HepG2 (cell line): ENCODE results near the gene CHAF1A. TPM values are rescaled to one million over a fixed set of nuclear protein-coding genes. Genes with fewer than 3 reads are reported as not detected.

ENCODE experiments used
- FOXK1 ChIP-seq: sonication (generic); formaldehyde crosslinking; IDR thresholded peaks from 2 replicates; pipeline ENCODE4 v1.4.0; 2020; ENCODE audit warnings: low read depth, missing genetic modification reagents, borderline replicate concordance
- KDM3A ChIP-seq: IDR thresholded peaks from 2 replicates; pipeline ENCODE4 v1.6.1; 2018; ENCODE audit warnings: low read depth, missing compliant biosample characterization
- TAF1 ChIP-seq: sonication (generic); formaldehyde crosslinking; IDR thresholded peaks from 2 replicates; pipeline ENCODE4 v1.4.0; 2020; ENCODE audit warnings: missing genetic modification reagents
- TEAD3 ChIP-seq: optimal IDR thresholded peaks from 2 replicates; pipeline ENCODE3; 2016; ENCODE audit warnings: borderline replicate concordance
- YEATS4 ChIP-seq: sonication (generic); formaldehyde crosslinking; IDR thresholded peaks from 2 replicates; pipeline ENCODE4 v1.4.0; 2020; ENCODE audit warnings: missing genetic modification reagents, borderline replicate concordance
- ZFP1 ChIP-seq: IDR thresholded peaks from 2 replicates; pipeline ENCODE4 v1.6.1; 2016
- ZNF10 ChIP-seq: sonication (generic); formaldehyde crosslinking; IDR thresholded peaks from 2 replicates; pipeline ENCODE4 v1.4.0; 2020; ENCODE audit warnings: mild to moderate bottlenecking, low read depth, missing genetic modification reagents, borderline replicate concordance
- ZNF12 ChIP-seq: sonication (generic); formaldehyde crosslinking; IDR thresholded peaks from 2 replicates; pipeline ENCODE4 v1.5.0; 2020; ENCODE audit warnings: missing genetic modification reagents
- ZNF678 ChIP-seq: sonication (generic); formaldehyde crosslinking; IDR thresholded peaks from 2 replicates; pipeline ENCODE4 v1.4.0; 2020; ENCODE audit warnings: mild to moderate bottlenecking, missing genetic modification reagents
- ZNF737 ChIP-seq: sonication (generic); formaldehyde crosslinking; IDR thresholded peaks from 2 replicates; pipeline ENCODE4 v1.5.0; 2020; ENCODE audit warnings: missing genetic modification reagents, mild to moderate bottlenecking, borderline replicate concordance
- ZNF878 ChIP-seq: sonication (generic); formaldehyde crosslinking; IDR thresholded peaks from 2 replicates; pipeline ENCODE4 v1.8.1; 2023; ENCODE audit warnings: mild to moderate bottlenecking, missing genetic modification reagents, moderate library complexity
- polyA plus RNA-seq, 8 experiments: library from polyadenylated mRNA; depleted of rRNA in 3 of 8; stranded (reverse) in 7 of 8; unstranded in 1 of 8; fragments of >200 nt; fragmentation: Illumina TruSeq in 4 of 8; extraction: Trizol in 4 of 8; gene quantifications; 2 replicates each; pipeline versions ENCODE4 v1.2.1 to v1.2.3, GENCODE V29; 2011 to 2016; ENCODE audit warnings: low read depth in 4 of 8, missing spikeins in 1 of 8, mixed read lengths in 1 of 8; ENCODE audit not compliant: insufficient read depth in 1 of 8
- total RNA-seq, 5 experiments: library from RNA; depleted of rRNA; stranded (reverse); fragments of >200 nt; fragmentation: Illumina TruSeq; extraction: Trizol; gene quantifications; 2 replicates each; pipeline ENCODE4 v1.2.3, GENCODE V29; 2016; ENCODE audit warnings: low read depth in 1 of 5
- TF ChIP-seq, protein P1 (sequence below): sonication (generic); formaldehyde crosslinking; IDR thresholded peaks from 2 replicates; pipeline ENCODE4 v1.8.0; 2022; ENCODE audit warnings: low read depth, missing genetic modification reagents
- TF ChIP-seq, protein P2 (sequence below): sonication (generic); formaldehyde crosslinking; IDR thresholded peaks from 2 replicates; pipeline ENCODE4 v1.5.1; 2020; ENCODE audit warnings: missing genetic modification reagents, mild to moderate bottlenecking, borderline replicate concordance
- TF ChIP-seq, protein P3 (sequence below), 2 experiments: sonication (generic) in 1 of 2; formaldehyde crosslinking in 1 of 2; IDR thresholded peaks; 2 replicates each; pipeline versions ENCODE4 v1.4.0 to v1.6.1; 2016 to 2020; ENCODE audit warnings: borderline replicate concordance in 1 of 2, low read depth in 1 of 2, mild to moderate bottlenecking in 1 of 2, missing genetic modification reagents in 1 of 2
- TF ChIP-seq, protein P4 (sequence below): sonication (generic); formaldehyde crosslinking; conservative IDR thresholded peaks from 2 replicates; pipeline ENCODE4 v1.4.0; 2020; ENCODE audit warnings: missing genetic modification reagents
- TF ChIP-seq, protein P5 (sequence below): sonication (generic); formaldehyde crosslinking; IDR thresholded peaks from 2 replicates; pipeline ENCODE4 v1.9.0; 2022; ENCODE audit warnings: low read depth, missing genetic modification reagents
- TF ChIP-seq, protein P6 (sequence below): sonication (generic); formaldehyde crosslinking; IDR thresholded peaks from 2 replicates; pipeline ENCODE4 v1.4.0; 2020; ENCODE audit warnings: mild to moderate bottlenecking, missing genetic modification reagents

The CHAF1A gene
- total and polyA plus RNA-seq, 2 of the 13 experiments (the other 11 are each of a cell fraction or from before 2014, with no cell fraction given), result 11.0 to 34.8 TPM

DNA sequence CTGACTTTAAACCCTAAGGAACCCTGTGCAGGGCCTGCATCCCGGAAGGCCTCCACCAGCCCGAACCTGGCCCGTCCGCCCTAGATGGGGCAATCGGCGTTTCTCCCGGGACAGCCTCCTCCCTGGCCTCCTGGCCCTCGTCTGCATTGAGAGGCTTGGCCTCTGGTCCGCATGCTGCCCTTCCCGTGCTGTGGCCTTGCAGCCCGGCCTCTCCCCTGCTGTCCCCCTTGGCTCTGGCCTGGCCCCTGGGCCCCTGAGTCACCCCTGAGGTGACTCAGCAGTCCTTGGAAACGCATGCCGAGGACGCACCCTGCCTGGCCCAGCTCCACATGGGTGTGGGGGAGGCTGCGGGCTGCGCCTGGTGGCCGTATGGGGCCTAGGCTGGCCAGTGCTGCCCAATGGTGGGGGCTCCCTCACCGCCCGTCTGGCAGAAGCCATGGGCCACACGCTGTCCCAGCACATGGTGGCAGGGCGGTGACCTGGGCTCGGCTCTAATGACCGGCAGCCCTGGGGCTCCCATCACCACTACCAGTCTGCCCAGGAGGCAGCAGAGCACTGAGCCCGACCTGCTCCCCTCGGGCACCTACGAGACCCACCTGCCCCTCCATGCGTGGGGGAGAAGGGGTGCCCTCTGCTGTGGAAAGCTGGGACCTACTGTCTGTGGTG, 27.8 kb upstream of the CHAF1A start (continued):
- TF ChIP-seq, protein P1, sequence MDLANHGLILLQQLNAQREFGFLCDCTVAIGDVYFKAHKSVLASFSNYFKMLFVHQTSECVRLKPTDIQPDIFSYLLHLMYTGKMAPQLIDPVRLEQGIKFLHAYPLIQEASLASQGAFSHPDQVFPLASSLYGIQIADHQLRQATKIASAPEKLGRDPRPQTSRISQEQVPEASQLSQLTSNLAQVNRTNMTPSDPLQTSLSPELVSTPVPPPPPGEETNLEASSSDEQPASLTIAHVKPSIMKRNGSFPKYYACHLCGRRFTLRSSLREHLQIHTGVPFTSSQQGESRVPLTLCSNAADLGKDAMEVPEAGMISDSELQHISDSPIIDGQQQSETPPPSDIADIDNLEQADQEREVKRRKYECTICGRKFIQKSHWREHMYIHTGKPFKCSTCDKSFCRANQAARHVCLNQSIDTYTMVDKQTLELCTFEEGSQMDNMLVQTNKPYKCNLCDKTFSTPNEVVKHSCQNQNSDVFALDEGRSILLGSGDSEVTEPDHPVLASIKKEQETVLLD (CRISPR knock-in tag), result no peak
- TF ChIP-seq YEATS4 (peak; percentile 53; the same call in 1 of the 2 replicates), TEAD3 (CRISPR knock-in tag) (peak; percentile 94), FOXK1 (CRISPR knock-in tag) (peak; percentile 73; the same call in 1 of the 2 replicates), ZFP1 (CRISPR knock-in tag) (peak; percentile 36; the same call in 1 of the 2 replicates), KDM3A (CRISPR knock-in tag) (peak; percentile 65; the same call in 1 of the 2 replicates), ZNF878 (CRISPR knock-in tag) (peak; percentile 65; the same call in 1 of the 2 replicates), ZNF678 (CRISPR knock-in tag) (no peak), ZNF10 (no peak), ZNF737 (CRISPR knock-in tag) (no peak), TAF1 (CRISPR knock-in tag) (peak; percentile 41), ZNF12 (CRISPR knock-in tag) (no peak)
- TF ChIP-seq, protein P2, sequence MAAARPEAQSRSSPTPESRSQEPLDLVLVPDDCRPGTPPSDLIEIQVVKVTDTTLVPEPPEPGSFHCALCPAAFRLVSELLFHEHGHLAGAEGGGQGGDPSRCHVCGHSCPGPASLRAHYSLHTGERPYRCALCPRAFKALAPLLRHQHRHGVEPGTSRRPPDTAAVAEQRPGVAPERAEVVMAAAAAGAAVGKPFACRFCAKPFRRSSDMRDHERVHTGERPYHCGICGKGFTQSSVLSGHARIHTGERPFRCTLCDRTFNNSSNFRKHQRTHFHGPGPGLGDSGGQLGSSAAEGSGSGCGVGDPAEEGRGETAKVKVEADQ (CRISPR knock-in tag), result peak; percentile 80; the same call in 1 of the 2 replicates
- TF ChIP-seq, protein P3, sequence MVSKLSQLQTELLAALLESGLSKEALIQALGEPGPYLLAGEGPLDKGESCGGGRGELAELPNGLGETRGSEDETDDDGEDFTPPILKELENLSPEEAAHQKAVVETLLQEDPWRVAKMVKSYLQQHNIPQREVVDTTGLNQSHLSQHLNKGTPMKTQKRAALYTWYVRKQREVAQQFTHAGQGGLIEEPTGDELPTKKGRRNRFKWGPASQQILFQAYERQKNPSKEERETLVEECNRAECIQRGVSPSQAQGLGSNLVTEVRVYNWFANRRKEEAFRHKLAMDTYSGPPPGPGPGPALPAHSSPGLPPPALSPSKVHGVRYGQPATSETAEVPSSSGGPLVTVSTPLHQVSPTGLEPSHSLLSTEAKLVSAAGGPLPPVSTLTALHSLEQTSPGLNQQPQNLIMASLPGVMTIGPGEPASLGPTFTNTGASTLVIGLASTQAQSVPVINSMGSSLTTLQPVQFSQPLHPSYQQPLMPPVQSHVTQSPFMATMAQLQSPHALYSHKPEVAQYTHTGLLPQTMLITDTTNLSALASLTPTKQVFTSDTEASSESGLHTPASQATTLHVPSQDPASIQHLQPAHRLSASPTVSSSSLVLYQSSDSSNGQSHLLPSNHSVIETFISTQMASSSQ (IDR thresholded peaks at IDR 0.05; ENCODE audit: low read depth), result no peak; the same call in 1 of the 2 replicates
- TF ChIP-seq, protein P3 (CRISPR knock-in tag; IDR thresholded peaks at IDR 0.05; ENCODE audit: borderline replicate concordance), result peak; percentile 71
- TF ChIP-seq, protein P4, sequence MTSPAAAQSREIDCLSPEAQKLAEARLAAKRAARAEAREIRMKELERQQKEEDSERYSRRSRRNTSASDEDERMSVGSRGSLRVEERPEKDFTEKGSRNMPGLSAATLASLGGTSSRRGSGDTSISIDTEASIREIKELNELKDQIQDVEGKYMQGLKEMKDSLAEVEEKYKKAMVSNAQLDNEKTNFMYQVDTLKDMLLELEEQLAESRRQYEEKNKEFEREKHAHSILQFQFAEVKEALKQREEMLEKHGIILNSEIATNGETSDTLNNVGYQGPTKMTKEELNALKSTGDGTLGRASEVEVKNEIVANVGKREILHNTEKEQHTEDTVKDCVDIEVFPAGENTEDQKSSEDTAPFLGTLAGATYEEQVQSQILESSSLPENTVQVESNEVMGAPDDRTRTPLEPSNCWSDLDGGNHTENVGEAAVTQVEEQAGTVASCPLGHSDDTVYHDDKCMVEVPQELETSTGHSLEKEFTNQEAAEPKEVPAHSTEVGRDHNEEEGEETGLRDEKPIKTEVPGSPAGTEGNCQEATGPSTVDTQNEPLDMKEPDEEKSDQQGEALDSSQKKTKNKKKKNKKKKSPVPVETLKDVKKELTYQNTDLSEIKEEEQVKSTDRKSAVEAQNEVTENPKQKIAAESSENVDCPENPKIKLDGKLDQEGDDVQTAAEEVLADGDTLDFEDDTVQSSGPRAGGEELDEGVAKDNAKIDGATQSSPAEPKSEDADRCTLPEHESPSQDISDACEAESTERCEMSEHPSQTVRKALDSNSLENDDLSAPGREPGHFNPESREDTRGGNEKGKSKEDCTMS (CRISPR knock-in tag), result no peak
- TF ChIP-seq, protein P5, sequence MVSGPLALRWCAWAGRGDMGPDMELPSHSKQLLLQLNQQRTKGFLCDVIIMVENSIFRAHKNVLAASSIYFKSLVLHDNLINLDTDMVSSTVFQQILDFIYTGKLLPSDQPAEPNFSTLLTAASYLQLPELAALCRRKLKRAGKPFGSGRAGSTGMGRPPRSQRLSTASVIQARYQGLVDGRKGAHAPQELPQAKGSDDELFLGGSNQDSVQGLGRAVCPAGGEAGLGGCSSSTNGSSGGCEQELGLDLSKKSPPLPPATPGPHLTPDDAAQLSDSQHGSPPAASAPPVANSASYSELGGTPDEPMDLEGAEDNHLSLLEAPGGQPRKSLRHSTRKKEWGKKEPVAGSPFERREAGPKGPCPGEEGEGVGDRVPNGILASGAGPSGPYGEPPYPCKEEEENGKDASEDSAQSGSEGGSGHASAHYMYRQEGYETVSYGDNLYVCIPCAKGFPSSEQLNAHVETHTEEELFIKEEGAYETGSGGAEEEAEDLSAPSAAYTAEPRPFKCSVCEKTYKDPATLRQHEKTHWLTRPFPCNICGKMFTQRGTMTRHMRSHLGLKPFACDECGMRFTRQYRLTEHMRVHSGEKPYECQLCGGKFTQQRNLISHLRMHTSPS (CRISPR knock-in tag), result peak; percentile 74; the same call in 1 of the 2 replicates
- TF ChIP-seq, protein P6, sequence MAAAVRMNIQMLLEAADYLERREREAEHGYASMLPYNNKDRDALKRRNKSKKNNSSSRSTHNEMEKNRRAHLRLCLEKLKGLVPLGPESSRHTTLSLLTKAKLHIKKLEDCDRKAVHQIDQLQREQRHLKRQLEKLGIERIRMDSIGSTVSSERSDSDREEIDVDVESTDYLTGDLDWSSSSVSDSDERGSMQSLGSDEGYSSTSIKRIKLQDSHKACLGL (CRISPR knock-in tag), result peak; percentile 99
